ENCODE results near the gene SGIP1. TPM values are rescaled to one million over a fixed set of nuclear protein-coding genes. Genes with fewer than 3 reads are reported as not detected.

The SGIP1 gene
- total and polyA plus RNA-seq, 2 donors (not counting 3 experiments of a cell fraction or from before 2014, with no cell fraction given), result 30.9 to 68.9 TPM

- Histone ChIP-seq H3K9me1 (replicated peaks; ENCODE audit: control insufficient read depth, extremely low read depth, insufficient read depth, low read length) (no peaks in the 10 kb centered on the region), H2AFZ (ENCODE audit: low read depth, low read length) (no peak overlapping the region), H3K4me1 (ENCODE audit: control insufficient read depth, extremely low read depth, insufficient read depth, low read length) (no peaks in the 10 kb centered on the region), H3K9me3 (replicated peaks; ENCODE audit: control insufficient read depth, insufficient read depth, low read length) (no peaks in the 10 kb centered on the region), H3K27me3 (ENCODE audit: control insufficient read depth in 2 of 2, insufficient read depth in 2 of 2, low read length in 2 of 2) (no peaks in the 10 kb centered on the region), H3K36me3 (ENCODE audit: control insufficient read depth in 2 of 2, extremely low read depth in 1 of 2, insufficient read depth in 2 of 2, low read length in 2 of 2) (no peaks in the 10 kb centered on the region), H3K4me3 (replicated peaks in 1 of 3; ENCODE audit: insufficient read depth in 1 of 3, low read depth in 1 of 3, low read length in 3 of 3) (no peak overlapping the region), H3K4me2 (ENCODE audit: insufficient read depth, low read length) (no peak overlapping the region), H4K20me1 (replicated peaks; ENCODE audit: control insufficient read depth, extremely low read depth, insufficient read depth, low read length) (no peaks in the 10 kb centered on the region), H3K27ac (ENCODE audit: insufficient read depth, low read depth, low read length) (no peak overlapping the region), H3K9ac (replicated peaks; ENCODE audit: extremely low read depth, insufficient read depth, low read length) (no peak overlapping the region), H3K79me2 (ENCODE audit: control insufficient read depth, insufficient read depth, low read length) (no peaks in the 10 kb centered on the region)
- DNase-seq (ENCODE audit: low read depth, low spot score), result no peak
- ChIA-PET CTCF (no interaction called here), POLR2A (no interaction called here)
- peak; percentile 53 for FAIRE-seq
- dilution Hi-C loops (cut with MboI; ENCODE audit: extremely low pct_ligation_motif_present, low sequenced_read_pairs), result no loop called here
- intact Hi-C loops (cut with micrococcal nuclease), result no loop called here
- no TSS peak for BruUV-seq (replicated peaks)
- TF ChIP-seq POLR2A (IDR thresholded peaks at IDR 0.05; ENCODE audit: low read depth, low read length), result no peak
- TF ChIP-seq JUN (IDR thresholded peaks at IDR 0.05; ENCODE audit: borderline replicate concordance, insufficient read depth, insufficient read length, low read depth), result no peak
- TF ChIP-seq CTCF (IDR thresholded peaks at IDR 0.05; ENCODE audit: extremely low read depth in 1 of 2, insufficient read depth in 1 of 2, low read depth in 1 of 2, low read length in 2 of 2), result no peak
- TF ChIP-seq POLR2AphosphoS5 (IDR thresholded peaks at IDR 0.05; ENCODE audit: insufficient read depth, low read depth, low read length), result no peak
- TF ChIP-seq MYC (IDR thresholded peaks at IDR 0.05; ENCODE audit: low read depth, low read length), result no peak
- no peak for TF ChIP-seq FOS (IDR thresholded peaks at IDR 0.05; ENCODE audit: borderline replicate concordance, insufficient read depth, low read length)
- TF ChIP-seq GATA2 (IDR thresholded peaks at IDR 0.05; ENCODE audit: insufficient read depth, insufficient read length, low read depth, low read length), result no peak
- no peak for TF ChIP-seq EZH2 (IDR thresholded peaks at IDR 0.05; ENCODE audit: borderline replicate concordance, low read depth, low read length, severe bottlenecking)
- TF ChIP-seq MAX (IDR thresholded peaks at IDR 0.05; ENCODE audit: insufficient read depth, insufficient read length), result no peak
Observed at GRCh38 chr1:66511118-66511517, 22.8 kb upstream of the SGIP1 start.
